Endometrial microvascular endothelial cells (primary cell): ENCODE results near the gene PDLIM5. TPM values are rescaled to one million over a fixed set of nuclear protein-coding genes. Genes with fewer than 3 reads are reported as not detected.

ENCODE experiments used
- in situ Hi-C: cut with HindIII; loops from 2 replicates; pipeline ENCODE4 v1.10.0; 2017; ENCODE audit warnings: low sequenced_read_pairs, low pct_unique_long_range_greater_than_20kb; ENCODE audit errors: inconsistent ontology term
- total RNA-seq: library from RNA; depleted of rRNA; stranded (reverse); fragments of >200 nt; gene quantifications from one replicate; pipeline ENCODE4 v1.2.3, GENCODE V29; 2015; ENCODE audit errors: inconsistent ontology term

PDLIM5 gene
- total RNA-seq, 1 donor from 2014 or later, result 93.3 TPM

DNA sequence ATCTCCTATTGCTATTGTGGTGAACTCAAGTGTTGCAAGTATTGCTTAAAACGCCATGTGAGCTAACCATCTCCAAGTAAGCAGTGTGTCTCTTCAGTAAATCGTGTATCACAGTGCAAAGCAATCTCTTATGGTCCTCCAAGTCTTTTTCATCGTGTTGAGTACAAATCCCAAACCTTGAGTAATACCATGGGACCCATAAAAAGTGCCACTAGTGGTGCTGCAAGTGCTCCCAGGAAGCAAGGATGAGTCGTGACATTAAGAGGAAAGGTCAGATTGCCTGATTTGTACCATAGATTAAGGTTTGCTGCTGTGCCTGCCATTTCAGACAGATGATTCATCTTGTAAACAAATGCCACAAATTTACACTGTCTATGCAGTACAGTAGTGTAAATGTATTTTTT is 239.1 kb downstream of the PDLIM5 start:
- in situ Hi-C loops, result no loop called here

DNA sequence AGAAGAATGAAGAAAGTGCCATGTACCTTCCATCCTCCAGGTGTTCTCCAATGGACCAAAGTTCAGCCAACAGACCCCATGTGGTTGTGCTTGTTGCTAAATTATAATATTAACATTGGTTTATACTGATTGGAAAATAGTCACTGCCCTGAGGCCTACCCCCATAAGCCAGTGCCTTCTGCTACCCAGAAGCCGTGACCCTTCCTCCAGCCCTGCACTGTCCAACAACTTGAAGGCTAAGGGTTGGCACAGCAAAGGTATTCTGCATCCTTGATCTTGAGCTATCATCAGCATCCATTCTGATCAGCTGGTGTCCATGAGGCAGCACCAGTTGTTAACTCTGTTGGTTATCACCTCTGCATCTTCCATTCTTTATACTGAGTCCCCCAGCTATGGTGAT is 239.8 kb downstream of the PDLIM5 start:
- in situ Hi-C loops, result no loop called here

- in situ Hi-C loops, result no loop called here
These were observed 243.6 kb downstream of the PDLIM5 start for GRCh38 chr4:94695384-94695783.

DNA sequence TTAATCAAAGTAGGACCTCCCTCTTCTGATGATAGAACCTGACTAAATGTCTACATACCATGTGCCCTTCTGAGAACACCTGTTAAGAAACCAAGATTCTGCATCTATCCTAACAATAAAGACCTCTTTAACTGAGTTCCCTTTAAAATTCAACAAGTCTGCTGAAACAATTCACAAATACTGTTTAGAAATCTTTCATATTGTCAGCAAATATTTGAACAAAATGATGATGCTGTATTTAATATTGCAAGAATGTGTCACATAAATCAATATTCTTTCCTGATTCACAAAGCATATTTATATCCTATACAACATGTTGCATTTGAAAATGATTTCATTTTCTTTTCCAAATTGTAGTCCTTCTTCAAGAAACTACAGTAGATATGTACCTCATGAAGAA is 246.4 kb downstream of the PDLIM5 start:
- in situ Hi-C loops, result no loop called here

DNA sequence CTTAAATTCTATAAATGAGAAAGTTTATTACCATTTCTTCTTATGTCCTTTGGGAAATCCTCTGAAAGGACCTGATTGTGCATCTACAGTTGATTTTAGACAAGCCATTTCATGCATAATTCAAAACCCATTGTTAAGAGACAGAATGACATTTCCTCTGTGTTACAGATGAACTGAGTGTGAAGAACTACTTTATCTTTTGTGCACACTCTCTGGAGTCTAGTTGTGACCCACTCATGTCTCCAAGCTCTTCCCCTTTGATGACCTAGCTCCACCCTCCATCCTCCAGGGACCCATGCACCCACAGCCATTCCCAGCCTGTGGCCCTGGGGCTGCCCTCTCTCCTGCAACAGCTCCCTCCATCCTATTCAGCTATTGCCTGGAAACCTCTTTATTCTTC is 248.6 kb downstream of the PDLIM5 start:
- in situ Hi-C loops, result no loop called here

GRCh38 chr4:94701631-94702300 is 250.0 kb downstream of the PDLIM5 start:
- in situ Hi-C loops, result no loop called here

- in situ Hi-C loops, result no loop called here
These were observed 259.9 kb downstream of the PDLIM5 start for GRCh38 chr4:94711635-94712034.

DNA sequence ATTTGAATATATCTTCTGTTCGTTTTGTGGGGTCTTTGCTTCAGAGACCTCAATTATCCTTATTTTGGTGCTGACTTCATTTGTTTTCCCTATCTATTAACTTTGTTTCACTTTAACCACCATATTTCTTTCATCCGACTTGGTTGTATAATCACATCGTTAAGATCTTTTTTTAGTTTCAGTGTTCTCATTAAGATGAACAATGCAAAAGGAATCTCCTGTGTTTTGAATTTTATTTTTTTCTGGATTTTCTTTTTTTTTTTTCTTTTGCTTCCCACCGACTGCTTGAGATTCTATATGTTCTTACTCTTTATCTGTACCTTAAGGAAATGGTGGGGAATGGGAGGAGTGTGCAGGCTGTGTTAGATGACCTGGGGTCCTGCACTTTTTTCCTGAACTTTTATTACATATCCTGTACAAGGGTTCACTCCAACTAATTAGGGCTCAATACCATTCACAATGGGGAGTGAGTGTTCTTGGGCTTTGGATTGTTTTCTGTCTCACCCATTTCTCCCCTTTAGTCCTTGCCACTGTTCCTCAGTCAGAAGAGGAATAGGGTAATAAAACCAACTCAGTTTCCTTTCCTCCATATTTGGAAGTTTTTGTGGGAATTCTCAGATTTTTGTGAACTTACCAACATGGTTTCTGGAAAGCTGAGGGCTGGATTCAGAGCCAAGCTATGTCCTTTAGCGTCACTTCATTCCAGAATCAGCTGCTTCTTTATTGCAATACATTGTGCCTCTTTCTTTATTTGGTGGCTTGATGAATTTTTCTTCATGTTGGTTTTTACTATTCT is 262.8 kb downstream of the PDLIM5 start:
- in situ Hi-C loops, result no loop called here

DNA sequence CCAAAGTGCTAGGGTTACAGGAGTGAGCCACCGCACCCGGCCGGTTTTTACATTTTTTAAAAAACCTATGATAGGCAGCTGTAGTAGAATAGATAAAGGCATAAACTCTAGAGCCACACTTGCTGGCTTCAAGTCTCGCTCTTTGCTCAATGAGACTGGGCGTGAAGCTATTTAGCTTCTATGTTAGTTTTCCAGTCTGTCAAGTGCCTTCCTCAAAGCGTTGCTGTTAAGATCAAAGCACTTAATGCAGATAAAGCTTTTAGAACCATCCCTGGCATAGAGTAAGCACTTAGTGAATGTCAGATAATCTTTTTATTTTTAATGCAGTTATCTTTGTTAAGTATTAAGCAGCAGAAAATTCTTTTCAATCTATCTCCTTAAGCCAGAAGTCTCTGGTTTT is 264.0 kb downstream of the PDLIM5 start:
- in situ Hi-C loops, result no loop called here

Other genes with a start within 250 kb of the PDLIM5 start
- 23.9 TPM for gene SMARCAD1, start 244.1 kb upstream of the PDLIM5 start, total RNA-seq
- not detected for gene HPGDS, start 109.1 kb upstream of the PDLIM5 start, total RNA-seq